K562 (cell line): Measurements from ENCODE around the gene MLH1. TPM values are rescaled to one million over a fixed set of nuclear protein-coding genes. Genes with fewer than 3 reads are reported as not detected.

Source experiments
- ATAC-seq: fragments of 200-7000 bp; cut with Tn5 transposase; 3 replicates; pipeline ENCODE4 v1.9.1; 2020; ENCODE audit warnings: moderate library complexity
- BruUV-seq: library from RNA; stranded (reverse); fragments of 400-500 nt; replicated peaks from 2 replicates; lab custom pipeline; 2021; lab: Mats Ljungman, UMichigan
- CTCF ChIA-PET: fragments of 300-600 bp; formaldehyde crosslinking; extraction: SDS; loops from one replicate; lab custom pipeline; 2021; ENCODE audit warnings: low intra/inter-chr PET ratio; lab: Yijun Ruan, JAX
- POLR2A ChIA-PET: fragments of 300-600, 350-650 bp; sonication (Branson Sonifier 250); formaldehyde crosslinking; extraction: SDS; loops from one replicate; lab custom pipeline; 2021; ENCODE audit warnings: antibody characterized with exemption, inconsistent platforms; lab: Yijun Ruan, JAX
- DNase-seq, 4 experiments: peaks; one replicate each; pipeline versions ENCODE4 v3.0.0 to v3.0.0-alpha.2; 2011 to 2018; ENCODE audit warnings: low spot score in 3 of 4, mixed read lengths in 3 of 4; ENCODE audit errors: extremely low read depth in 1 of 4
- FAIRE-seq: peaks from 2 replicates; lab custom pipeline; 2011; peaks lifted over from hg19 to GRCh38; lab: Jason Lieb, UNC
- H2AFZ ChIP-seq: 2 replicates; pipeline ENCODE4 v1.6.0; 2011; ENCODE audit warnings: low read depth, low read length, control low read depth, inconsistent platforms
- H3K27ac ChIP-seq: fragments of 200-600 bp; 3 replicates; pipeline ENCODE4 v1.8.0; 2011; ENCODE audit warnings: low read depth, mild to moderate bottlenecking, control low read depth, inconsistent platforms, low read length, moderate library complexity, mixed read lengths; ENCODE audit errors: extremely low read depth
- H3K27me3 ChIP-seq, 2 experiments: fragments of 300-600 bp in 1 of 2; 2 replicates in 1 of 2; 3 replicates in 1 of 2; pipeline versions ENCODE4 v1.6.0 to v1.8.0; 2011; ENCODE audit warnings: inconsistent platforms in 2 of 2, low read length in 2 of 2, mild to moderate bottlenecking in 1 of 2, mixed read lengths in 1 of 2, moderate library complexity in 1 of 2; ENCODE audit not compliant: control insufficient read depth in 2 of 2, insufficient read depth in 2 of 2
- H3K36me3 ChIP-seq: fragments of 300-600 bp; 3 replicates; pipeline ENCODE4 v1.8.0; 2011; ENCODE audit warnings: mild to moderate bottlenecking, low read length, inconsistent platforms; ENCODE audit not compliant: control insufficient read depth, insufficient read depth
- H3K4me1 ChIP-seq, 2 experiments: fragments of 200-600 bp in 1 of 2; replicated peaks in 1 of 2; 2 replicates in 1 of 2; 3 replicates in 1 of 2; pipeline versions ENCODE4 v1.5.1 to v1.8.0; 2011; ENCODE audit warnings: inconsistent platforms in 2 of 2, low read length in 2 of 2, mild to moderate bottlenecking in 1 of 2, mixed read lengths in 1 of 2, moderate library complexity in 1 of 2; ENCODE audit not compliant: control insufficient read depth in 2 of 2, insufficient read depth in 2 of 2
- H3K4me2 ChIP-seq: 2 replicates; pipeline ENCODE4 v1.6.1; 2011; ENCODE audit warnings: low read length, control low read depth, inconsistent platforms, mixed read lengths; ENCODE audit not compliant: insufficient read depth
- H3K4me3 ChIP-seq: fragments of 200-600 bp; sonication (generic), shearing (Covaris generic); 2 replicates; pipeline ENCODE4 v1.5.1; 2016; ENCODE audit warnings: control low read depth, inconsistent platforms
- H3K79me2 ChIP-seq: fragments of 200-600 bp; 3 replicates; pipeline ENCODE4 v1.8.0; 2011; ENCODE audit warnings: low read length, inconsistent platforms; ENCODE audit not compliant: control insufficient read depth, insufficient read depth
- H3K9ac ChIP-seq, 2 experiments: 2 replicates each; pipeline versions ENCODE4 v1.6.0 to v1.6.1; 2011; ENCODE audit warnings: low read depth in 2 of 2, low read length in 2 of 2, control low read depth in 1 of 2, inconsistent platforms in 1 of 2, mild to moderate bottlenecking in 1 of 2, mixed read lengths in 1 of 2; ENCODE audit not compliant: insufficient read depth in 1 of 2
- H3K9me1 ChIP-seq: one replicate; pipeline ENCODE4 v1.6.0; 2011; ENCODE audit warnings: inconsistent platforms, mild to moderate bottlenecking, low read length, moderate library complexity; ENCODE audit not compliant: control insufficient read depth, insufficient read depth
- H3K9me3 ChIP-seq: replicated peaks from 2 replicates; pipeline ENCODE4 v1.5.1; 2011; ENCODE audit warnings: low read depth, low read length, inconsistent platforms; ENCODE audit not compliant: control insufficient read depth, insufficient read depth
- H4K20me1 ChIP-seq: replicated peaks from 2 replicates; pipeline ENCODE4 v1.6.1; 2011; ENCODE audit warnings: low read length, inconsistent platforms, mixed read lengths; ENCODE audit not compliant: control insufficient read depth, insufficient read depth
- ARHGAP35 ChIP-seq: fragments of 450-650 bp; IDR thresholded peaks from 2 replicates; pipeline ENCODE4 v1.6.1; 2018; ENCODE audit not compliant: partially characterized antibody
- BMI1 ChIP-seq: fragments of 150-350 bp; IDR thresholded peaks from 2 replicates; pipeline ENCODE4 v1.6.1; 2014; ENCODE audit warnings: low read length
- C11orf30 ChIP-seq: fragments of 450-650 bp; IDR thresholded peaks from 2 replicates; pipeline ENCODE4 v1.6.1; 2016; ENCODE audit warnings: low read depth, mild to moderate bottlenecking
- CEBPB ChIP-seq: fragments of 450-650 bp; IDR thresholded peaks from 2 replicates; pipeline ENCODE4 v1.6.1; 2016; ENCODE audit warnings: missing genetic modification characterization, missing compliant biosample characterization
- CSDE1 ChIP-seq, 2 experiments: fragments of 450-650 bp; IDR thresholded peaks; 2 replicates each; pipeline ENCODE4 v1.6.1; 2016; ENCODE audit warnings: mild to moderate bottlenecking in 1 of 2
- CXXC5 ChIP-seq: fragments of 250-450 bp; sonication (Bioruptor Pico); IDR thresholded peaks from 2 replicates; pipeline ENCODE4 v1.8.0; 2022; ENCODE audit warnings: inconsistent platforms, mild to moderate bottlenecking, moderate library complexity
- DIDO1 ChIP-seq: fragments of 450-650 bp; IDR thresholded peaks from 2 replicates; pipeline ENCODE4 v1.6.1; 2016; ENCODE audit warnings: low read depth, missing biosample characterization, missing genetic modification characterization
- GATA2 ChIP-seq: sonication (generic); formaldehyde crosslinking; IDR thresholded peaks from 2 replicates; pipeline ENCODE4 v1.4.0; 2020; ENCODE audit warnings: mild to moderate bottlenecking, missing genetic modification reagents
- GTF2B ChIP-seq: IDR thresholded peaks from 2 replicates; pipeline ENCODE4 v1.6.1; 2011; ENCODE audit not compliant: insufficient read length; ENCODE audit errors: extremely low read depth
- MAFF ChIP-seq: IDR thresholded peaks from 2 replicates; pipeline ENCODE4 v1.6.1; 2012; ENCODE audit warnings: low read length, improper control_type of control experiment
- MAFK ChIP-seq: IDR thresholded peaks from 2 replicates; pipeline ENCODE4 v1.6.1; 2011; ENCODE audit warnings: low read length, improper control_type of control experiment
- NEUROD1 ChIP-seq: fragments of 150-350 bp; IDR thresholded peaks from 2 replicates; pipeline ENCODE4 v1.6.1; 2014; ENCODE audit warnings: borderline replicate concordance, low read length, low read depth; ENCODE audit not compliant: partially characterized antibody
- NONO ChIP-seq, 2 experiments: fragments of 200-400 bp in 1 of 2; fragments of 450-650 bp in 1 of 2; formaldehyde crosslinking in 1 of 2; IDR thresholded peaks; 2 replicates each; pipeline ENCODE4 v1.6.1; 2017; ENCODE audit warnings: low read depth in 2 of 2, mild to moderate bottlenecking in 2 of 2, moderate library complexity in 2 of 2, low read length in 1 of 2
- PRPF4 ChIP-seq: fragments of 200-400 bp; formaldehyde crosslinking; IDR thresholded peaks from one replicate; pipeline ENCODE4 v1.6.1; 2017; ENCODE audit warnings: low read length, low read depth, mild to moderate bottlenecking; ENCODE audit not compliant: insufficient read depth, poor library complexity, severe bottlenecking
- PURB ChIP-seq: sonication (generic); formaldehyde crosslinking; IDR thresholded peaks from 2 replicates; pipeline ENCODE4 v1.9.0; 2021; ENCODE audit warnings: low read depth, mild to moderate bottlenecking, missing genetic modification reagents
- RBM22 ChIP-seq: fragments of 200-400 bp; formaldehyde crosslinking; IDR thresholded peaks from 2 replicates; pipeline ENCODE4 v1.6.1; 2018; ENCODE audit warnings: low read length, low read depth; ENCODE audit not compliant: poor library complexity, severe bottlenecking
- RBM39 ChIP-seq: fragments of 200-400 bp; formaldehyde crosslinking; optimal IDR thresholded peaks from 2 replicates; pipeline ENCODE3; 2018; ENCODE audit warnings: low read depth, low read length
- ZC3H11A ChIP-seq: IDR thresholded peaks from 2 replicates; pipeline ENCODE4 v1.6.1; 2012; ENCODE audit warnings: low read depth, low read length, improper control_type of control experiment
- ZKSCAN3 ChIP-seq: fragments of 250-450 bp; sonication (Bioruptor Pico); IDR thresholded peaks from 2 replicates; pipeline ENCODE4 v1.4.0; 2020
- ZNF197 ChIP-seq: fragments of 200-800 bp; sonication (Bioruptor generic); IDR thresholded peaks from 2 replicates; pipeline ENCODE4 v1.6.1; 2016; ENCODE audit warnings: low read depth, missing genetic modification characterization, missing compliant biosample characterization
- ZNF316 ChIP-seq: fragments of 450-650 bp; IDR thresholded peaks from 2 replicates; pipeline ENCODE4 v1.6.1; 2016
- WGBS: fragments of 100-300 bp; shearing (Covaris generic); methylation state at CpG from one replicate; pipeline ENCODE4 v1.1.6; 2016; ENCODE audit warnings: low coverage, mixed read lengths; ENCODE audit not compliant: insufficient coverage; ENCODE audit errors: missing lambda C conversion rate; 5-methylcytosine and 5-hydroxymethylcytosine counted together
- in situ Hi-C: fragments of 300-500 bp; cut with MboI; formaldehyde crosslinking; loops from 4 replicates; pipeline ENCODE4 v1.15.0; 2018; ENCODE audit warnings: inconsistent platforms, mixed read lengths
- intact Hi-C: fragments of 100-400 bp; cut with micrococcal nuclease; formaldehyde crosslinking; loops from 2 replicates; pipeline ENCODE4 v1.14.2; 2022
- polyA plus RNA-seq, 8 experiments: library from polyadenylated mRNA; depleted of rRNA in 4 of 8; stranded (reverse) in 5 of 8; unstranded in 3 of 8; fragments of >200 nt; fragmentation: Nextera tagmentation in 2 of 8; fragmentation: Illumina TruSeq in 1 of 8; extraction: Ambion mirVana in 2 of 8; extraction: Trizol in 1 of 8; gene quantifications; 2 replicates each; pipeline versions ENCODE4 v1.2.1 to v1.2.3, GENCODE V29; 2011 to 2014; ENCODE audit warnings: inconsistent platforms in 1 of 8, missing spikeins in 1 of 8
- total RNA-seq, 7 experiments: library from RNA; depleted of rRNA in 6 of 7; stranded (reverse); fragments of >200 nt in 6 of 7; fragmentation: Illumina TruSeq in 2 of 7; extraction: Trizol in 2 of 7; gene quantifications; 2 replicates each; pipeline versions ENCODE4 v1.2.1 to v1.2.3, GENCODE V29; 2011 to 2021; ENCODE audit warnings: low replicate concordance in 1 of 7

Gene MLH1
- total and polyA plus RNA-seq, 9 of the 15 experiments (the other 6 are each of a cell fraction or from before 2014, with no cell fraction given): 76.4 to 155 (median 117) TPM

DNA sequence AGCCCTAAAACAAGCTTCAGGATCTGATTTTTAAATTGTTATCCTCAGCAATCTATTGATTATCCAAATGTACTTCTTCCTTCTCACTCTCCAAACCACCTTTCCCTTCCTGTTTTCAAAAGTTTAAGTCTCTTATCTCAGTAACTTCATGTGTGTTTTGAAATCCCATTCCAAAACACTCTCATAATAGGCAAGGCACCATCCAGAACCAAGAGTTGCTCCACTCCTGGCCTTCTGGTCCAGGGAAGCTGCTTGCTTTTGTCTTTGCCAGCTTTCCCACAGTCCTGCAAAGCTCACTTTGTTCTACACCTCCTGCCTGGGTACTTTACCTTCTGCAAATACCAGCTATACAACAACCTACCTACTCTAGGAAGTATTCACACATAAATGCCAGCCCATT is 63.5 kb downstream of the MLH1 start:
- CTCF ChIA-PET: no interaction called here
- FAIRE-seq: no peak
- POLR2A ChIA-PET: interaction anchor here (0.9 to 1.1 kb wide), 2 partner anchors 10 to 15 kb away, joined by 3 read pairs; no protein-coding TSS in a partner anchor

DNA sequence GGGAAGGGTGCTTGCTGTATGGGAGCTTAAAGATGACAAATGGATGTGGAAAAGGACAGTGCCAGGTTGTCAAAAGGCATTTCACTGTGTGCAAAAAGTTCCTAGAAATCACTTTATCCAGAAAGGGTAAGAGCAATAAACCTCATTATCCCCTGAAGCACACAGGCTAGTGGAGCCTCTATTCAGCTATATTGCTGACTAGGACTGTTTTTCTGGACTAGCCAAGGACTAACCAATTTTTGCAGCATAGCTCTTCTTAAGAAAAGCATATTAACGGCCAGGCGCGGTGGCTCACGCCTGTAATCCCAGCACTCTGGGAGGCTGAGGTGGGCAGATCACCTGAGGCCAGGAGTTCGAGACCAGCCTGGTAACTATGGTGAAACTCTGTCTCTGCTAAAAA is 64.8 kb downstream of the MLH1 start:
- POLR2A ChIA-PET: interaction anchor here (0.6 kb wide), 1 partner anchor 242 kb away, joined by 3 read pairs; no protein-coding TSS in a partner anchor
- no peaks in the 10 kb centered on the region for H3K27me3 ChIP-seq
- intact Hi-C loops (no loop called here), in situ Hi-C loops (no loop called here)
- H3K9ac ChIP-seq: no peak overlapping the region
- peaks cover 64% of the 10 kb centered on the region for H3K36me3 ChIP-seq
- no peaks in the 10 kb centered on the region for H3K79me2 ChIP-seq
- no peaks in the 10 kb centered on the region for H3K9me1 ChIP-seq
- BruUV-seq: no TSS peak
- H2AFZ ChIP-seq: no peak overlapping the region
- CTCF ChIA-PET: no interaction called here
- H3K4me3 ChIP-seq: no peak overlapping the region
- no peaks in the 10 kb centered on the region for H3K9me3 ChIP-seq
- peaks cover 0 to 3% of the 10 kb centered on the region in 2 experiments; a peak in 2 of 5 replicates for H3K4me1 ChIP-seq
- no peaks in the 10 kb centered on the region for H4K20me1 ChIP-seq
- 84% methylated on average over 5 of the region's 5 CpGs for WGBS
- ATAC-seq (no peak), DNase-seq (no peak), FAIRE-seq (no peak)
- no peak overlapping the region for H3K27ac ChIP-seq
- no peak overlapping the region for H3K4me2 ChIP-seq
- TF ChIP-seq CEBPB (tag) (no peak), RBM39 (no peak), CSDE1 (IDR thresholded peaks at IDR 0.05) (no peak), GATA2 (CRISPR knock-in tag) (no peak), RBM22 (no peak), GTF2B (no peak), CXXC5 (CRISPR knock-in tag) (no peak), ZNF316 (peak; percentile 75), MAFF (peak; percentile 56), NEUROD1 (no peak), ZNF197 (CRISPR knock-in tag) (no peak), C11orf30 (peak; percentile 64), MAFK (peak; percentile 20; the same call in 1 of the 2 replicates), ZKSCAN3 (CRISPR knock-in tag) (no peak), PURB (CRISPR knock-in tag) (no peak)

More for the DNA sequence above, 63.5 kb downstream of the MLH1 start:
- peaks cover 0 to 3% of the 10 kb centered on the region in 2 experiments; a peak in 2 of 5 replicates for H3K4me1 ChIP-seq
- no peaks in the 10 kb centered on the region for H3K27me3 ChIP-seq
- ATAC-seq: no peak
- no TSS peak for BruUV-seq
- no peak overlapping the region for H2AFZ ChIP-seq
- no peak overlapping the region for H3K4me3 ChIP-seq
- no peak for TF ChIP-seq BMI1
- TF ChIP-seq ZC3H11A: no peak
- no peak for TF ChIP-seq PRPF4
- no peak for TF ChIP-seq NONO (IDR thresholded peaks at IDR 0.05; ENCODE audit: low read depth in 2 of 2, low read length in 1 of 2)
- no peak for TF ChIP-seq DIDO1 (tag)
- TF ChIP-seq ARHGAP35: no peak
- TF ChIP-seq, all 486 proteins: peak for 0
- no peak for DNase-seq
- H3K27ac ChIP-seq: no peak overlapping the region
- intact Hi-C loops: no loop called here
- in situ Hi-C loops: no loop called here
- H3K9me3 ChIP-seq: no peaks in the 10 kb centered on the region
- H3K79me2 ChIP-seq: no peaks in the 10 kb centered on the region
- peaks cover 64% of the 10 kb centered on the region for H3K36me3 ChIP-seq
- H3K9ac ChIP-seq: no peak overlapping the region
- H3K4me2 ChIP-seq: no peak overlapping the region
- H3K9me1 ChIP-seq: no peaks in the 10 kb centered on the region
- H4K20me1 ChIP-seq: no peaks in the 10 kb centered on the region
